Inflammatory macrophage treated with lipopolysaccharide for 1 hour (primary cell): ENCODE data around the gene TTL.
"Not testable (repeated sequence)": the region's sequence is repeated elsewhere in the genome, so short reads cannot be mapped to it uniquely, and the experiment has no call there.

ENCODE experiments used
- DNase-seq, 2 donors: peaks; one replicate each; pipeline ENCODE4 v3.0.0-alpha.2; 2020 to 2022

The TTL gene

DNA sequence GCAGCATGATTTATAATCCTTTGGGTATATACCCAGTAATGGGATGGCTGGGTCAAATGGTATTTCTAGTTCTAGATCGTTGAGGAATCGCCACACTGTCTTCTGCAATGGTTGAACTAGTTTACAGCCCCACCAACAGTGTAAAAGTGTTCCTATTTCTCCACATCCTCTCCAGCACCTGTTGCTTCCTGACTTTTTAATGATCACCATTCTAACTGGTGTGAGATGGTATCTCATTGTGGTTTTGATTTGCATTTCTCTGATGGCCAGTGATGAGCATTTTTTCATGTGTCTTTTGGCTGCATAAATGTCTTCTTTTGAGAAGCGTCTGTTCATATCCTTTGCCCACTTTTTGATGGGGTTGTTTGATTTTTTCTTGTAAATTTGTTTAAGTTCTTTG, 42.3 kb downstream of the TTL start:
- DNase-seq: not testable (repeated sequence)

DNA sequence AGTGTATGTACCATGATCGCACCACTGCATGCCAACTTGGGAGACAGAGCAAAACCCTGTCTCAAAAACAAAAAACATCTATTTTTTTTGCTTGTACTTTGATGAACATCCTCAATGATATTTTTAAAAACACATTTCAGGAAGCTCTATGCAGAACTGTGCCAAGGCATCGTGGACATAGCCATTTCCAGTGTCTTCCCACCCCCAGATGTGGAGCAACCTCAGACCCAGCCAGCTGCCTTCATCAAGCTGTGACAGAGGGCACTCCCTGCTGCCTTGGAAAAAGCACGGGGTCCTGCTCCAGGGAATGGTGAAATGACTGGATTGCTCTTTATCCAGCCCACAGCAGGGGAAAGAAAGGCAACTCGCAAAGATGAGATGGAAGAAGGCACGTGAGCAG, 46.6 kb downstream of the TTL start:
- DNase-seq: peak; percentile 18 to 23

DNA sequence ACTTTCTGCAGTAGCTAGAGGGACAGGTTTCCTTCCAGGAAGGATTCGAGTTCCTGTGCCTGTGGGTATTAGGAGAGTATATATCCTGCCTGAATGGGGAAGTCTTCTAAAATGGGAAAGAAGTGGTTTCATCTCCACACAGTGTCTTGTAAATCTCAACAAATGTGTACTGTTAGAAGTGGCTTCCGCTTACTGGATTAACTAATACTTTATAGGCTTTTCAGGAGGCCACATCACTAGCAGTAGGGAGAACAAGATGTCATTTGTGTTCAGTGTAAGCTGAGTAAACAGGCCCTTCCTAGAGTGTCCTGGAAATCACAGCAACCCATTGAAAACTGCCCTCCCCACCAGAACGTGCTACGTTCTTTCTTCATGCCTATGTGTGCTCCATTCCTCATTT, 47.8 kb downstream of the TTL start:
- DNase-seq: peak; percentile 34 to 39

DNA sequence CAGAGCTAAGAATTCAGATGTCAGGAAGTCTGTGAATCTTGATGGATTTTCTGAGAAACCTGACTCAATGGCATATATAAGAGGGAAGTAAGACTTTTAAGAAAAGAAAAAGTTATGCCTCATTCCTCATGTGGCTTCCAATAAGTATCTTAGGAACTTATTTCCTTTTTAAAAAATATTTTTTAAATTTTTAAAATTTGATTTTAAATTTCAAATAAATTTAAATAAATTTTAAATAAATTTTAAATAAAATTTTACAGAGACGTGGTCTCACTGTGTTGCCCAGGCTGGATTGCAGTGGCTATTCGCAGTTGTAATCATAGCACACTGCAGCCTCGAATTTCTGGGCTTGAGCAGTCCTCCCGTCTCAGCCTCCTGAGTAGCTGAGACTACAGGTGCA, 48.8 kb downstream of the TTL start:
- DNase-seq: no peak

DNA sequence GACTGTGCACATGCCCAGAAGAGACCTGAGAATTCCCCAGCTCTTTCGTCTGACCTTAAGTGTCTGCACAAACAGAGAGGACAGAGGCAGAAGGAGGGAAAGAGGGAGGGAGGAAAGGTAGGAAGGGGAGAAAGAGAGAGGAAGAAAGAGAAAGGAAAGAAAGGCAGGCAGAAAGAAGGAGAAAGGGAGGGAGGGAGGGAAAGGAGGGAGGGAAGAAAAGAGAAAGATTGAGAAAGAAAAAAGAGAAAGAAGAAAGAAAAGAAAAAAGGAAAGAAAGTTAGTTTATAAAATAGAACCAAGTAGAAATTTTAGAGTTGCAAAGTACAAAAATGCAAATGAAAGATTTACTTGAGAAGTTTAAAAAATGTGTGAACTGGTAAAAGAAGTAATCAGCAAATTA, 52.9 kb downstream of the TTL start:
- no peak for DNase-seq

DNA sequence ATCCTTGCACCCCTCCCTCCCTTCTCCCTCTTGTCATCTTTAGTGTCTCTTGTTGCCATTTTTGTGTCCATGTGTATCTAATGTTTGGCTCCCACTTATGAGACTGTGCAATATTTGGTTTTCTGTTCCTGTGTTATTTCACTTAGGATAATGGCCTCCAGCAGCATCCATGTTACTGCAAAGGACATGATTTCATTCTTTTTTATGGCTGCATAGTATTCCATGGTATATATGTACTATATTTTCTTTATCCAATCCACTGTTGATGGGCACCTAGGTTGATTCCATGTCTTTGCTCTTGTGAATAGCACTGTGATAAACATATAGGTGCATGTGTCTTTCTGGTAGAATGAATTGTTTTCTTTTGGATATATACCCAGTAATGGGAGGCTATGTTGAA, 54.7 kb downstream of the TTL start:
- not testable (repeated sequence) for DNase-seq

DNA sequence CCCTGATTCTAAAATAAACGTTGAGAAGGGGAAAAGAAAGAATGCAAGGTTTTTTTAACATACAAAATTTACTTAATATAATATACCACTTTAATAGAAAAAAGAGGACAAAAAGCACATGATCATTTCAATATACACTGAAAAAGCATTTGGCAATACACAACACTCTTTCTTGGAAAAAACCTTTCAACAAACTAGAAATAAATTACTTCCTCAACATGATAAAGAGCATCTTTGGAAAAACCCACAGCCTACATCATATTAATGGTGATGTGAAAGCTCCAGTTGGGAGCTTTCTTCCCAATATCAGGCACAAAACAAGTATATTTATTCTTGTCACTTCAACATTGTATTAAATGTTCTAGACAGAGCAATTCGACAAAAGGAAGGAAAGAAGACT, 57.4 kb downstream of the TTL start:
- peak; percentile 53 to 67 for DNase-seq

DNA sequence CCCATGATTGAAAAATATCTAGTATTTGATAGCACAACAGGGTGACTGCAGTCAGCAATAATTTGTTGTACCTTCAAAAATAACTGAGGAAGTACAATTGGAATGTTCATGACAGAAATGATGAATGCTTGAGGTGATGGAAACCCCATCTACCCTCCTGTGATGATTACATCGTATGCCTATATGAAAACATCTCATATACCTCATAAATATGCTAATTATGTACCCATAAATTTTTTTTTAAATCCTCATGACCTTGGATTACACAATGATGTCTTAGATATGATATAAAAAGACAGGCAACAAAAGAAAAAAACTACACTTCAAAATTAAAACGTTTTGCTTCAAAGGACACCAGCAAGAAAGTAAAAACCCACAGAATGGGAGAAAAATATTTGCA, 59.0 kb downstream of the TTL start:
- DNase-seq: peak in 1 of 2 donors; percentile 39

DNA sequence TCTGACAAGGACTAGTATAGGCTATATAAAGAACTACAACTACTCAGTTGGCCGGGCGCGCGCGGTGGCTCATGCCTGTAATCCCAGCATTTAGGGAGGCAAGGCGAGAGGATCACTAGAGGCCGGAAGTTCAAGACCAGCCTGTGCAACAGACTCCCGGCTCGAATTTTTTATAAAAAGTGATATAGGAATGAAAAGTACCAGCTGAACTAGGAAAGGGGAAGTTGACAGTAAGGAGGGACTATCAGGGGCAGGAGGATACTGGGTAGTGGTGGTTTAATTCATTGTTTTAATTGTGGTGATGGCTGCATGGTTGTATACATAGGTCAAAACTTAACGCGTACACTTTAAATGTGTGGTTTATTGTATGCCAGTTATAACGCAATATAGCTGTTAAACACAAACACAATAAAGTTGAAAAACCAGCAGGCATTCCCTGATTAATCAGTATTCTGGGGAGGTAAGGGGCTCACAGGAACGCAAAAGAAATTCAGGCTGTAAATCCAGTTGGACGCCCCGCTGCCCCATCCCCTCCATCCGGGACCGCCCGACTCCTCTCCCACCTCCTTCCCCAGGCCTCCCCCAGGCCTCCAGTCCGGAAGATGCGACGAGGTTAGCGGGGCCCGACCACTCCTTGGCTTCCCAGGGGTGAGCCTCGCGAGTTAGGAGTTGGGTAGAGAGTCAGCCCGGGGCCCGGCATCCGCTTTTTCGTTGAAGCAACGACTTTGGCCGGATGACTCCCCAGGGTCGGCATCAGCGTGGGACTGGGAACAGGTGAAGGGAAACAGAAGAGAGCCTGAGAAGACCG, 59.6 kb downstream of the TTL start:
- DNase-seq: peak; percentile 61 to 68

DNA sequence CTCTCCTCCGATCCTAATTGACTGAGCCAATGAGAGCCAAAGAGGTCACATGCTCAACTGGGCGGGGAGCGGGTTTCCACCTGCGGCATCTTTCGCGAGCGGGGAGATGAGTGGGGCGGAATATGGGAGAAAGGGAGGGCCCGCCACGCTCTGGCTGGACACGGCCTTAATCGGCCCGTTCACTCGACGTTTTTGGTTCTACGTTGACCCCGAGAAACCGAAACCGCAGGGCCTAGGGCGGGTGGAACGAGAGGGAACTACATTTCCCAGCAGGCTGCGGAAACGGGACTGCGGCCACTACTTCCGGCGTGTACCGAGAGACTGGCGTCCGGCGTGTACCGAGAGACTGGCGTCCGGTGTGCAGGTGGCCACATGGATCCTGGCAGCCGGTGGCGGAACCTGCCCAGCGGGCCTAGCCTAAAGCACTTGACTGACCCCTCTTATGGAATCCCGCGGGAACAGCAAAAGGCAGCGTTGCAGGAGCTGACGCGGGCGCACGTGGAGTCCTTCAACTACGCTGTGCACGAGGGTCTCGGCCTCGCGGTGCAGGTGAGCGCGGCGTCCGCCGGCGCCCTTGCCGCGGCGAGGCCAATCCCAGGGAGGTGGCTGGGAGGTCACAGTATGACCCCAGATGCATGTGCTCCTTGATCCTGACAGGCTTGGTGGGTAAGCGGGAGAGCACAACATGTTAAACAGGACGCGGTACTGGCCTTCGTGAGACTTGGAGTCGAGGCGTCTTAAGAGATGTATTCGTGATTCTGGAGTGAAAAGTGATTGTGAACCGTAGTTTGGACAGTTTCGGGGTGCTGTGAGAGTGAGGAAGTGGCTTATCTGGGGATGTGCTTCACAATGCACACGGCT, 60.4 kb downstream of the TTL start, which contains the start of gene POLR1B:
Gene POLR1B (plus strand): TSS at position 343 of the 861 bp plus-strand sequence. CDS start 30 bp downstream, at position 373.
- DNase-seq: peak; percentile 74 to 82

DNA sequence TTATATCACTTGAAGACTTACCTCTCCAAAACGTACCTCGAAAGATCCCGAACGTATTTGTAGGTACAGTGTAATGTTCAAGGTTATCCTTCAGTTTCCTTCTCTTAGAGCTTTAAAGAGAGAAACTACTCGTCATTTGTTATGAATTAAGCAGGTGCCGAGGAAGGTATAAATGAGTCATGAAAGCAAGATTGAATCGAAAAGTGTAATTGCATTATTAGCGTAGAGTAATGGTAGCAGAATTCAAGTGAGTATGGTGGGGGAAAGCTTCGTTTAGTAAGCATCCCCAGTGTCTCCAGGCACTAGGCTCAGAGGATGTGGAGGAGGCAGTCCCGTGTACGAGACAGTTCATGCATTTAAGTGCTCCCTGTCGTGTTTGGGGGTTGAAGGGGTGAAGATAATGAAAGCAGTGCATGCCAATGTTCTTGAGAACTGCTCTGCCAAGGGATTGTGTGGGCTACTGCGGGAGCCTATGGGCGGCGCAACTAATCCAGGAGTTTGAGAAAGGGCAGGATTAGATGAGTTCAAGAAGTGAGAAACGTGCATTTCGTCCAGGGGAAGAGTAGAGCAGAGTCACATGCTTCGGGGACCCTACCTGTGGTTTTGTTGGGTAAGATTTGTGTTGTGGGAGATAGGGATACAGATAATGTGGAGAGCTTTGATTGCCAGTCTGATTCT, 61.2 kb downstream of the TTL start:
- DNase-seq: no peak

DNA sequence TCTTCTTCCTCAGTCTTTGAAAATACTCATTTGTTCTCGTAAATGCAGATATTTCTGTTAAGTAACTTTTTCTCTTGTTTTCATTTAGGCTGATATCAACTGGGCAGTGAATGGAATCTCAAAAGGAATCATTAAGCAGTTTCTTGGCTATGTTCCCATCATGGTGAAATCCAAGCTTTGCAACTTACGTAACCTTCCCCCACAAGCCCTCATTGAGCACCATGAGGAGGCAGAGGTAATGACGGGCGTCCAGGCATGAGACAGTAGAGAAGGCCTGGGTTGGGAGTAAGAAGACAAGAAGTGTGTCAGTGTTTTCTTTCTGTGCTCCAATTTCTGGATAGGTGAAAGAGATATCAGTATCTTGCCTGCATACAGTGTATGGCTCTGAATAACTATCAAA, 65.4 kb downstream of the TTL start:
- DNase-seq: peak; percentile 18 to 48

DNA sequence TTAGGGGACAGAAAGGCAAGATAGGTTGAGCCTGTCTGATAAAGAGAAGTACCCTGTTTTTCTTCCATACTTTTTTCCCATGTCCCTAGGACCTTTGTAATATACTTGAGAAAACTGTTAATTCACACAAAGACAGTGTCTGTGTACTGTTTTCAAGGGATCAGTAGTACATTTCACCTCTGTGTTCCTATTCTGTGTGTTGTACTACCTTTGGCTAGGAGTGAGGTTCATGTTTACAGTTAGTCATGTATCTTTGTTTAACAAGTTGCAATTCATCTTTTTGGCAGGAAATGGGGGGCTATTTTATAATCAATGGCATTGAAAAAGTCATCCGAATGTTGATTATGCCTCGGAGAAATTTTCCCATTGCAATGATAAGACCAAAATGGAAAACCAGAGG, 67.0 kb downstream of the TTL start:
- DNase-seq: no peak

DNA sequence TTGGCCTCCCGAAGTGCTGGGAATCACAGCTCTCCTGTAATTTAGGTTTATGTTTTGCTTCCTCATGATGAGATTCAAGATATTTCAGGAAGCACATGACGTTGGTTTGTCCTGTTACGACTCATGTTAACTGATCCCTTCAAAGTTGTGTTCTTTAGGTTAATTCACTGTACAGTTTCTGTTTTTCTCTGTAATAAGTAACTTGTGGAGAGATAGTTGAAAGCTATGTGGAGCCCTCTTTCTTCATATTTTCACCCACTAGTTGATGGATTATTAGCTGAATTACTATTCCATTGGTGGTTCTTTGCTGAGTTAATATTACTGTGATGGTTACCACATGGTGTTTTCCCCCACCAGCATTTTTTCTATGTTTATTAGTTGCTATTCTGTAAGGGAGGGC, 84.1 kb downstream of the TTL start:
- no peak for DNase-seq

DNA sequence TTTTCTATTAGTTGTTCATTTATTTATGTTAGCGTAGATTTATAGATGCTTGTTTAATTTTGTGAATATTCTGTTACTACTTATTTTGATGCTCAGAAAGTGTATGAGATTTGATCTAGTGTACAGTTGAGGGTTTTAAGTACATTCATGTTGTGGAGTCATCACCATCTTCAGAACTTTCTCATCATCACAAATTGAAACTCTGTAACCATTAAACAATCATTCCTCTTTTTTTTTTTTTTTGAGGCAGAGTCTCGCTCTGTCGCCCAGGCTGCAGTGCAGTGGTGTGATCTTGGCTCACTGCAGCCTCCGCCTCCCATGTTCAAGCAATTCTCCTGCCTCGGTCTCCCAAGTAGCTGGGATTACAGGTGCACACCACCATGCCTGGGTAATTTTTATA, 84.6 kb downstream of the TTL start:
- DNase-seq: not testable (repeated sequence)

DNA sequence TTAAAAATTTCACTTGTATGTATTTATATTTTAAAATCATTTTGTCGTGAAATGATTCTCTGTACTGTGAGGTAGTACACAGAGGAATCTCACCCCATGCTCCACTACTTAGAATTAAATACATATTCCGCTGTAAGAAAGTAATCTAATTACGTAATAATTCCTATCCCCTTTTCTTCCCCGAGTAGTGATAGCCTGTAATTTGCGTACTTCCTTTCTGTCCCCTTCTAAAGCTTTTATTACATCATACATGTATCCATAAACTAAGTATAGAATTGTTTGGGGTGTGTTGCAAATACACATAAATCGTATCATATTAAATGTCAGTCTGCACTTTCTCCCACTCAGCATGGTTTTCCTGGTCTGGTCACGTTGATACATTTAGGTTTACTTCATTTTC, 90.0 kb downstream of the TTL start:
- peak in 1 of 2 donors; percentile 21 for DNase-seq

DNA sequence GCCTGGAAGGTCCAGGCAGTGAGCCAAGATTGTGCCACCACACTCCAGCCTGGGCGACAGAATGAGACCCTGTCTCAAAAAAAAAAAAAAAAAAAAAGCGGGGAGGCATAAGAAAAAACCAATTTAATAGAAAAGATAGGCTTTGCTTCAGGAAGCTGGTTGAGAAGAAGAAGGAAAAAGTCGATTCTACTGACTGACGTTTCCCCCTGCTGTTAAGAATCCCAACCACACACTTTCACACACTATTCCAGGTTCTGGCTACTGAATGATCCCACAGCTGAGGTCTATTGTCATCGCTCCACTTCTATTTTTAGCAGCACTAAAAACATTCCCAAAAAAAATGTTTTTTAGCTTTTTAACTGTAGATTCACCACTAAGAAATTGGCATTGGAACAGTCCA, 95.8 kb downstream of the TTL start:
- DNase-seq: no peak

DNA sequence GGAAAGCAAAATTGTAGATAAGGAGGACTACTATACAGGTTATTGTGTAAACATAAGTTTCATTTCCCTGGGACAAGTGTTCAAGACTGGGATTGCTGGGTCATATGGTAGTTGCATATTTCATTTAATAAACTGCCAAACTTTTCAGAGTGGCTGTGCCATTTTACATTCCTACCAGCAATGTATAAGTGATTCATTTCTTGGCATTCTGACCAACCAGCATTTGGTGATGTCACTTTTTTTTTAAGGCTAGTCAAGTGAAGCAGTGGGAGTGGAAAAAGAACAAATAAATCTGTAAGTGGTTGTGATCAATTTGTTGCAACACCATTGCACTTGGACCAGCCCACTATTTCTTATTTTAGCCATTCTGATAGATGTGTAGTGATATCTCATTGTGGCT, 97.3 kb downstream of the TTL start:
- peak; percentile 45 to 52 for DNase-seq

DNA sequence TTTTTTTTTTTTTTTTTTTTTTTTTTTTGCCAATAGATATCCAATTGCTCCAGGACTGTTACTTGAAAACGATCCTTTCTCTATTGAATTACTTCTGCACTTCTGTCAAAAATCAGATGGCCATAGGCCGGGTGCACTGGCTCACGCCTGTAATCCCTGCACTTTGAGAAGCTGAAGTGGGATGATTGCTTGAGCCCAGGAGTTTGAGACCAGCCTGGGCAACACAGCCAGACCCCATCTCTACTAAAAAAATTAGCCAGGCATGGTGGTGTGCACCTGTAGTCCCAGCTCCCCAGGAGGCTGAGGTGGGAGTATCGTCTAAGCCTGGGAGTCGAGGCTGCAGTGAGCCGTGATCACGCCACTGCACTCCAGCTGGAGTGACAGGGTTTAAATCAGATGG, 98.1 kb downstream of the TTL start:
- DNase-seq: no peak

DNA sequence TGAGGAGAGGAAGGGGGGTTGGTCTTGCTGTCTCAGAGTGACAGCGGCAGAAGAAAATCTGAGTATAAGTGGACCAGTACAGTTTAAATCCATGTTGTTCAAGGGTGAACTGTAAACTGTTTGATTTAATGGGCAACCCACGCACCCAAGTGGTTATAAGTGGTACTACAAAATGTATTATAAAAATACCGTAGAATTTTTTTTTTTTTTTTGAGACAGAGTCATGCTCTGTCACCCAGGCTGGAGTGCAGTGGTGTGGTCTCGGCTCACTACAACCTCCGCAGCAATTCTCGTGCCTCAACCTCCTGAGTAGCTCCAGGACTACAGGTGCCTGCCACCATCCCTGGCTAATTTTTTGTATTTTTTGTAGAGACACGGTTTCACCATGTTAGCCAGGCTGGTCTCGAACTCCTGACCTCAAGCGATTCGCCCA, 100.4 kb downstream of the TTL start:
- peak; percentile 58 to 84 for DNase-seq

DNA sequence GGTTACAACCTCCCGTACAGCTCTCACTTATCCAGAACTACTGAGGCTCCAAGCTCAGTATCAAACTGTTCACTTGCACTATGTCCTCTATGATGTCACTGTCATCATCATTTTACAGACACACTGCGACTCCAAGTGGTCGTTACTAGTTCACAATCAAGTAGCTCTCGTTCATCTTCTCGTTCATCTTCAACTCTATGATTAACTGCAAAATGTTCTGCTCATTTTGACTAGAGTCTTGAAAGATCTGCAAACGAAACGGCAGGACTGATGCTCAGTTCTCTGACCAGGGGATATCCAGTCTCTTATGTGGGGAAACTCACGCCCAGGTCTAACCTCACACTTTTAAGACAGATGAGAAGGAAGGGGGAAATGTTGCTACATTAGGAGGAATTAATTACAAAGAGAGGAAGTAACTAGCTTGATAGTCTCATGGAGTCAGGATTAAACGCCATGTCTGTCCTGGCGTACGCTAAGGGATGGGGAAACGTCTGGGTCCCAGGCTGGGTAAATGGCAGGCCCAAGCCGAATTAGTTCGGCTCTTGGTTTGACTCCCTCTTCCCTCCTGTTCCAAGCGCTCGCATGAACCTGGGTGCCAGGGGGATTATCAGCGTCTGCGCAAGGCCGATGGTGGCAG, 101.7 kb downstream of the TTL start:
- peak in 1 of 2 donors; percentile 23 for DNase-seq

DNA sequence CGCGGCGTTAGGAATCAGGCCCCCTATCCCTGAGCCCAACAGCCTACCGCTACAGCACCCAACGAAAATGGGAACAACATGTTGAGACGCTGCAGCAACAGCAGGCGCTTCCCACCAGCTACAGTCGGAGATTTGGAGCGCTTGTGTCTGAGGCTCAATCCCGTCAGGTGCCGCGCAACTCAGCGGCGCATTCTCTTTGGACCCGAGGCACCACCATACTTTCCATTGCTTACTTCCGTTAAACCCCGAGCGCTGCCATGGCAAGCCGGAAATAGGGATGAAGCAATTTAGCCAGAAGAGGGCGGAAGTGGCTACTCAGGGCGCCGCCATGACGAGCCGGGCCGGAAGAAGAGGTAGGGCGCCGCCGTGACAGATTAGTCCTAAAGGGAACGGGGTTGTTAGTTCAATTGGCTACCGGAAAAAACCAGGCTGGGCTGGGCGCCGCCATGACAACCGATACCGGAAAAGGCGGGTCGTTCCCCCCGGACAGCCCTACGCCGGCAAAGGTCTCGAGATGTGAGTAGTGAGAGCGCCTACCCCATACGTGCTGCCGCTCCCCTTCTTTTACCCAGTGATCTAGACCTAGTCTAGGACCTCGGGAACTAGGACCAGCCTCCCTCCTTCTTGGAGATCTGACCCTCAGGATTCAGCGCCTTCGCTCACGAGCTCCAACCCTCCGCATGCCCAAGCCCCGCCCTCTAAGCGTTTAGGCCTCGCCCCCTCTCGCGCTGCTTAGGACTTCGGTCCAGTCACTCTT, 102.4 kb downstream of the TTL start, which contains the start of gene CHCHD5:
Gene CHCHD5 (plus strand): TSS at position 476 of the 757 bp plus-strand sequence. CDS start 39 bp downstream, at position 515.
- DNase-seq: peak; percentile 95 to 97
